ENCODE measurements around the gene AQP2.

AQP2 gene, protein sequence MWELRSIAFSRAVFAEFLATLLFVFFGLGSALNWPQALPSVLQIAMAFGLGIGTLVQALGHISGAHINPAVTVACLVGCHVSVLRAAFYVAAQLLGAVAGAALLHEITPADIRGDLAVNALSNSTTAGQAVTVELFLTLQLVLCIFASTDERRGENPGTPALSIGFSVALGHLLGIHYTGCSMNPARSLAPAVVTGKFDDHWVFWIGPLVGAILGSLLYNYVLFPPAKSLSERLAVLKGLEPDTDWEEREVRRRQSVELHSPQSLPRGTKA

DNA sequence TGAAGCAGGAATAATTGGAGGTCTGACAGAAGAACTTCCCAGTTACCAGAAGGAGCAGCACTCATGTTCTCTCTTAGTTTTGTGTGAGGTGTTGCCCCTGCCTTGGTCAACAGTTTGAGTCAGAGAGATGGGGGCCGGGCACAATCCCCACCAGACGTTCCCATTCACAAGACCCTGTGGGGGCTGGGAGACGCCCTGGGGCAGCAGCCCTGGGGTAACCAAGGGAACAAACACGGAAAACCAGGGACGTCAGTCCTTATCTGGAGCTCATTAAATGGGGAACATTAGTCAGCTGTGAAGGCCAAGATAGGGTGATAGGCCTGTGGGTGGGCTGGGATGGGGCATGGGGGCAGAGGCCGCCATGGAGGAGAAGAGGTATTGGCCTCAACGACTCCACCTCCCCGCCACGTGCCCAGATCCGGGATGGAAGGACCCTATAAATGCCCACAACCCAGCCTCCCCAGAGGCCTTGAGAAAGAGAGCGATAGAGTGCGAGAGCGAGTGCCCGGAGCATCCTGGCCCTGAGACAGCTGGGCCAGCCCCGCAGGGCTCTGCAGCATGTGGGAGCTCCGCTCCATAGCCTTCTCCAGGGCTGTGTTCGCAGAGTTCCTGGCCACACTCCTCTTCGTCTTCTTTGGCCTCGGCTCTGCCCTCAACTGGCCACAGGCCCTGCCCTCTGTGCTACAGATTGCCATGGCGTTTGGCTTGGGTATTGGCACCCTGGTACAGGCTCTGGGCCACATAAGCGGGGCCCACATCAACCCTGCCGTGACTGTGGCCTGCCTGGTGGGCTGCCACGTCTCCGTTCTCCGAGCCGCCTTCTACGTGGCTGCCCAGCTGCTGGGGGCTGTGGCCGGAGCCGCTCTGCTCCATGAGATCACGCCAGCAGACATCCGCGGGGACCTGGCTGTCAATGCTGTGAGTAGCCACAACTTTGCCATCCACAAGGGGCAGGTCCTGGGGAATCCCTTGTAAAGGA, at the start of gene AQP2:
Gene AQP2, plus strand, starts transcription at position 465 of the 979 bp plus-strand sequence. Its CDS starts 94 bp downstream, at position 559.
- no peak for DNase-seq (ENCODE audit: low read depth)

DNA sequence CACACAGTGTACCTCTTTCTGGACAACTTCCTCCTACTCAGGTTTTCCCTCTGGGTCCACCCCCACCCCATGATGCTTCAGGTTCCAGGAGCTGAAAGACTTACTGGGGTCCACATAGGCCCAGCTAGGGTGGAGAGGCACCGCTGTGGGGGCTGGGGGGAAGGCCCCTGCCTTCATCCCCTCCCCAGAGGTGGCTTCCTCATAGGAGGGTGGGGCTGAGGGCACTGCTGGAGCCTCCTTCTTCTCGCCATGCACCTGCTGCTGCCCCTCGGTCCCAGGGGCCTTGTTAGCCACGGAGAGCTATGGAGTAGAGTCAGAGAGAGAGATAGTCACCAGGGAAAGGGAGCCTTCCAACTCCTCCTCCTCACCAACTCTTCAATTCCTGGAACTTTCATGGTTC, 49.5 kb upstream of the AQP2 start:
- no peak for DNase-seq (ENCODE audit: low read depth)

DNA sequence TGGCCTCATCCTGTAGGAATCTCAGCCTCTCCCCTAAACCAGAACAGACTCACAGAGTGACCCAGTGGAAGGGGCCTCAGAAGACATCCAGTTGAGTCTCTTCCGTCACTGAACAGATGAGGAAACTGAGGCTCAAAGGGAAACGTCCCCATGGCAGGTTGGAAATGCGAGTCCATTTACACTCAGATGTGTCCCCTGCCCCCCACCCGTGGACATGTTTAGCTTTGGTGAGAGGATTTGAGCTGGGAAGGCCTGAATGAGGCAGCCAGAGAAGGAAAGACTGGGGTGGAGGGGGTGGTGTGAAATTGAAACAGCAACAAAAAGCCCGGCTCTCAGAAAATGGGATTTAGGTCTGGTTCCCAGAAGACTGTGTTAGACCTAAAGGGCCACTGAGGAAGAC, 48.6 kb upstream of the AQP2 start:
- DNase-seq (ENCODE audit: low read depth): no peak

DNA sequence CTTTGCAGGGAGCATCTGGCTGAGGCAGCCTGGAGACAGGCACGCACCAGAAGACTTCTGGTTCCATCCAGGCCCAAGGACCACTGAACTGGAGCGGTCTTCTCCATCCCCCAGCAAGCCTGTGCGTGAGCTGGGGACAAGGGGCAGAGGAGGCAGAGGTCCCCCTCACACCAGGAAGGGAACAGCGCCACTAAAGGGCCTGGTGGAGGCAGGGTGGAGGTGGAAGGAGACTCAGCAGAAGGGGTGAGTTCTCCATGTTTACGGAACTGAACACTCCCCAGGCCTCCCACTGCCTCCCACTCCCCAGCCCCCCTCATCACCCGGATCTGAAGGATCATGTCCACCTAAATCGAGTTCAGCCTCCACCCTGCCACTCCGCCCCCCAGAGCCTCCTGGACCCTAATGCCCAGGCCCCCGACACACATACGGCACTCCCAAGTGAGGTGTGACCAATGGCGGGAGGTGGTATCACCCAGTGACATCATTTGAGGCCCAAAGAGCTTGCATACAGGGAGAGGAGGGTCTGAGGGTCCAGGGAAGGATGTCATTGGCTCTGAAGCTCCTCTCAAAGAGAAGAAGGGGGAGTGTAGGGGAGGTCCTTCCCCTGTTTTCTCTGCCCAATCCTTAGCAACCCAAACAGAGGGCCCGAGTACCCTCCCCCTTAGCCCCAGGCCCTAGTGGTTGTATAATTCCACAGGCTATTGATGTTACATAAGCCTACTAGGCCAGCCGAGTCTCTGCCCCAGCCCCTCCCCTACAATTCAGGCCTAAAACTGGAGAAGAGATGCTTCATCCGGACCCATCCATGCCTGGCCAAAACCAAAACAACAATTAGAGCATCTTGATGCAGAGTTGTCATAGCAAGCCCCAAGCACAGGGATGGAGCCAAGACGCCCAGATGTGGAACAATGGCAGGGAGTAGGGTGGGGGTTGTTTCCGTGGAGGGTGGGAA, 47.9 kb upstream of the AQP2 start:
- DNase-seq (ENCODE audit: low read depth): no peak

DNA sequence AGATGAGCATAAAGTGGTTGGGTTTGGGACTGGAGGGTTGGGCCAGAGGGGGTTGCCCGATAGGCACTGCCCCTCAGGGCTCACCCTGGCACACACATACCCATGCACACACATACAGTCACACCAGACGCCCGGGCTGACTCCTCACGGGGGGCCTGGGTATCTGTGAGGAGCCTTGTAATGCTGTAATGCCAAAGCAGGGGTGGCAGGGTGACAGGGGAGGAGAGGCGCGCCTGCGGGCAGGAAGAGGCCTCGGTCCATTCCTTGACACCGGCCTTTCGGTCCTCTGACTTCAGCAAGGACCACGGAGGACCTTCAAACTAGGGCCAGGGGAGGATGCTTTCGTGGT, 47.2 kb upstream of the AQP2 start:
- no peak for DNase-seq (ENCODE audit: low read depth)

DNA sequence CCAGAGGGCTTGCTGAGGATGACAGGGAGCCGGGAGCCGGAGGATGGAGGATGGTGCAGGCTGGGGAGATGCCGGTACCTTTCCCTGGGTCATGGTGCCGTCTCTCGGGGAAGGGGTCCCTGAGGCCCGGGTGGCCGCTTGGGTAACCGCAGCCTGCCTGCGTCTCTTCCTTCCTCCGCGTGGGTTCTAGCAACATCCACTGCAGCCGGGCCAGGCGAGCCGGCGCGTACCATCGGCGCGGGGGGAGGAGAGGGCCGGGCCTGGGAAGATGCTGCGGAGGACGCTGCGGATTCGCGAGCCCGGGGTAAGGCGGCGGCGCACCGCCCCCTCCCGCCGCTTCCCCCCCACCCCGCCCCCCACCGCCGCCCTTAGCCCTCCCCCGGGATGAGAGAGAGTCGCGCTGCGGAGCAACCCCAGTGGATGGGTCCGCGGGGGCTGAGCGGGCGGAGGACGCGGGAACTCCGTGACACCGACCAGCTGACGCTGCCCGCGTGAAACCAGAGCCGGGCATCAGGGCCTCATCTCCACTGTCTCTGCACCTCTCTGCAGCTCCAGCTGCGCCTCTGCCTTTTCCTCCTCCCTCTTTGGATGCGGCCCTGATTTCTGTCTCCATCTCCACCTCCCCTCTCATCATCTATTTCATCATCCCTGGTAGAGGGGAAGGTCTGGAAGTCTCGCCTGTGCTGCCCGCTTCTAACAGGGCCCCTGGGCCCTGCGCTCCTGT, 46.7 kb upstream of the AQP2 start, which contains the start of gene FAIM2:
Gene FAIM2, minus strand, starts transcription at position 201 of the 724 bp plus-strand sequence. Its CDS starts 108 bp downstream, at position 93.
- DNase-seq (ENCODE audit: low read depth): peak; percentile 54

DNA sequence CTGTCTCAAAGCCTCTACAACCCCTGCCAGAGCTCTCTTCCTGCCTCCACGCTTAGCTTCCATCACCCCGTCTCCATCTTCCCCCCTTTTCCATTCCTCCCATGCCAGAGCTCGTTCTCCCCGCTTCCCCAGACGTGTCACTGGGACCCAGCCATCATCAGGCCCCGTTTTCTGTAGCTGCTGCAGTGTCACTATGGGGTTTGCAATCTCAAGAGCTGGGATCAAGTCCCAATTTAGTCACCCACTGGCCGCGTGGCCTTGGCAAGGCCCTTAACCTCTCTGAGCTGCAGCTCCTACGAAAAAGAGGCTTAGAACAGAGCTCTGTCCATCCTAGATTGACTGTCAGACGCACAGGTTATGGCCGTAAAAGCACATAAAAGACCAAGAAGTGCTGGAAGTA, 45.9 kb upstream of the AQP2 start:
- no peak for DNase-seq (ENCODE audit: low read depth)

DNA sequence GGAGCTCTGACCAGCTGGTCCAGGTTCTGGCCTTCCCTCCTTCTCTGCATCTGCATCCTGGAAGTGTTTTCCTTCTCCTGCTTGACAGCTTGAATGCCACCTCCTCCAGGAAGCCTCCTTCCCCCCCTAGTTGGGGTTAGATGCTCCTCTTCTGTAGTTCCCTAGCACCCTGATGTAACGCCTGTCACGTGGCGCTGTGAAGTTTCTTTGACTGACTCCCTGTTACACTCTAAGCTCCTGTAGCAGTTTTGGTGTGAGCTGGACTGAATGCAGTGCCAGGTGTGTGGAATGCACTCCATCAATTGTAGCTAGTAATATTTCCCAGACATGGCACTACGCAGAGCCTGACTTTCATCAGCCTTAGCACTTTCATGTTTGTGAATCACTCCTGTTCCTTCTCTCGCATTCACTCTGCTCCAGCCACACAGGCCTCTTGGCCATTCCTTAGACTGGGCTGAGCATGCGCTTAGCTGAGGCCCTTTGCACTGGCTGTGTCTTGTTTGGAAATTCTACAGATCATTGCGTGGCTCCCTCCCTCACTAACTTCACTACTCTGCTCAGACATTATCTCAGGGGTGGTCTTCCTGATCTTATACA, 44.7 kb upstream of the AQP2 start:
- no peak for DNase-seq (ENCODE audit: low read depth)

DNA sequence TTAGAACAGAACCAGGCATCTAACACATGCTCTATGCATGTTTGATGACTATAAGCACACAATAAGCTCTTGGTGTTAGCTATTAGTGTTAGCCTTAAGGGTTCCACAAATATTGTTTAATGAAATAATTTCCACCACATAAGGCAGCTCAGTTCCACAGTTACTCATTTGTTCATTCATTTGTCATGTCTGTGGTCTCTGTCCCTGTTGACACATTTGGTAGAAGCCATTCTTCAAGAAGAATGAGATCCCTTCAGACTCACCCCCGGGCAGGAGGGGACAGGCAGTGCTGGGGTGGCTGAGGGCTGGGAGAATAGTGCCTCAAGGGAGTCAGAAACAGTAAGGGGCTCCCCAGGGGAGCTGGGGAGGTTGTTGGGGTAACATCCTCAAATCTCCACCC, 43.2 kb upstream of the AQP2 start:
- DNase-seq (ENCODE audit: low read depth): no peak

DNA sequence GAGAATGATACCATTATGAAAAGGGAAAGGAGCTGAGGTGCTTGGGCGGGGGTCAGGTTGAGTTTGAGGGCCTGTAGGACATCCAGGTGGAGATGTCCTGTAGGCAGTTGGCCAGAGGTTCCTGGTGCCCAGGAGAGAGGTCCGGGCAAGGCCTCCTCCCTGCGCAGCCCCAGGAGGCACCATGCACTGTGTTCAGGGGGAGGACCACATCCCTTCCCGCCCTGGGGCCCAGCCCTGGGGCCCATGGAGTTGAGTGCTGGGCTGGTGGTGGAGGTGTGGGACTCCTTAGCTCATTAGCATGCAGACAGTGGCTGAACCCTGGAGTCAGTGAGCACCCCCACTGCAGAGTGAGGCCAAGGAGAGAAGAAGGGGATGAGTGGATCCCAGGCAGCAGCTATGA, 41.2 kb upstream of the AQP2 start:
- no peak for DNase-seq (ENCODE audit: low read depth)

DNA sequence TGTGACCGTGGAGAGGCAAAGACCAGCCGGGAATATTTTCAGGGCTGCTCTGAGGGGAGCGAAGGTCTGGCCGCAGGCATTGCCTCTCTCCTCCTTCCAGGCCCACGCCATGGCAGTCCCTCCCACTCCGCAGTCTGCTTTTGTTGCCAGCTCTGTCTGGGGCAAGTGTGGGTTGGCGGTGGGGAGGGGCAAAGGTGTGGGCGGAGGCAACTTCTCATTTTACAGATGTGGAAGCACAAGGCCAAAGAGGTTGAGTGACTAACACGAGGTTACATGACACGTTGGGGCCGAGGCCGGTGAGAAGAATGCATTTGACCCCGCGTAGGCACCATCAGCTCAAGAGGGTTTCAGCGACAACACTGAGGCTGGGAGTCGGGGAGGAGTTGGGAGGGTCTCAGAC, 40.7 kb upstream of the AQP2 start:
- DNase-seq (ENCODE audit: low read depth): peak; percentile 79

DNA sequence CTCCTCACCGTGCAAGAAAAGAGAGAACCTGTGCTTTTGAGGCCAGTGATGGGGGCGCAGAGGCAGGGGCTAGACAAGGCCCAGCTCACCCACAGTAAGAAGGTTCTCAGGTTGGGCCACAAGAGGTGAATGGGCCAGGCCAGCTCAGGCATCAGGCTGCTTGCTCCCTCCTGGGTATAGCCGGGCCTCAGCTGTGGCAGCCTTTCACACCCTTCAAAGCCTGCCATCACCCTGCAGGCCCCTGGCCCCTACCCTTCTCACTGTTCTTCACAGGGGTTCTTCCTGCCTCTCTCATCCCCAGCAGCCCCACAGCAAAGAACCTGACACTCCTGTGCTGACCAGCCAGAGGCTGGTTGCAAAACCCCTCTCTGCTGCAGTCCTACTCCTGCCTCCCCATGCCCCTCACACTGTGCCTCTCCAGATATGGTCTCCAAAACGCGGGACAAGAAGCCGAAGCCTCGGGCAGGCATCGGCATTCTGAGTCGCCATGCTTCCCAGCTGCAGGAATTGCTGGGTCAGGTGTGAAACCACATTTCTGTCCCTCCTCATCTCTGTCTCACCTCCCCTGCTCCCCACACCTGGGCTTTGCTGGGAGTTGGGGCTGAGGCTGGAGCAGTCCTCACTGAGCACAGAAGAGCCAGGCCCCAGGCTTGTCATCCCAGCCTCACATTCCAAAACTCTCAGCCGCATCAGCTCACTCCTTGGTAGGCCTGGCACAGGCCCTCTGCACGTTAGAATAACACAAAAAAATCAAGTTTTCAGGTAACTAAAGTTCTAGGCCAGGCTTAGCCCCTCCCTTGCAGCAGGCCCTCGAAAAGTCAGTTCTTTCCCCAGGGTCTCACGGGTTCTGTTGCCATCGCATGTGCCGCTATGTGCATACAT, 40.0 kb upstream of the AQP2 start:
- no peak for DNase-seq (ENCODE audit: low read depth)

DNA sequence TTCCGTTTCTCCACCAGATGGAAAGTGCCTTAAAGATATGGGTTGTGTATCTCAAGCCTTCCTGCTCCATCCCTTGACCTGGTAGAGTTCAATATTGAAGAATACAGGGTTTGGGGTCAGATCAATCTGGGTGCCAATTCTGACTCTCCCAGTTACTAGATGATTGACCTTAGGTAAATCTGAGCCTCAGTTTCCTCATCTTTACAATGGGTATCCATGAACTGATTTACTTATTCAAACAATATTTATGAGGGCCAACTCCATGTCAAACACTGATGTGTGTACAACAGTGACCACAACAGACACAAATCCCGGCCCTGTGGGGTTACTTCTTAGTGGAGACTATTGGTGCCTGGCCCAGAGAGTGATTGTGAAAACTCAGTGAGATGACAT, 39.3 kb upstream of the AQP2 start:
- no peak for DNase-seq (ENCODE audit: low read depth)

DNA sequence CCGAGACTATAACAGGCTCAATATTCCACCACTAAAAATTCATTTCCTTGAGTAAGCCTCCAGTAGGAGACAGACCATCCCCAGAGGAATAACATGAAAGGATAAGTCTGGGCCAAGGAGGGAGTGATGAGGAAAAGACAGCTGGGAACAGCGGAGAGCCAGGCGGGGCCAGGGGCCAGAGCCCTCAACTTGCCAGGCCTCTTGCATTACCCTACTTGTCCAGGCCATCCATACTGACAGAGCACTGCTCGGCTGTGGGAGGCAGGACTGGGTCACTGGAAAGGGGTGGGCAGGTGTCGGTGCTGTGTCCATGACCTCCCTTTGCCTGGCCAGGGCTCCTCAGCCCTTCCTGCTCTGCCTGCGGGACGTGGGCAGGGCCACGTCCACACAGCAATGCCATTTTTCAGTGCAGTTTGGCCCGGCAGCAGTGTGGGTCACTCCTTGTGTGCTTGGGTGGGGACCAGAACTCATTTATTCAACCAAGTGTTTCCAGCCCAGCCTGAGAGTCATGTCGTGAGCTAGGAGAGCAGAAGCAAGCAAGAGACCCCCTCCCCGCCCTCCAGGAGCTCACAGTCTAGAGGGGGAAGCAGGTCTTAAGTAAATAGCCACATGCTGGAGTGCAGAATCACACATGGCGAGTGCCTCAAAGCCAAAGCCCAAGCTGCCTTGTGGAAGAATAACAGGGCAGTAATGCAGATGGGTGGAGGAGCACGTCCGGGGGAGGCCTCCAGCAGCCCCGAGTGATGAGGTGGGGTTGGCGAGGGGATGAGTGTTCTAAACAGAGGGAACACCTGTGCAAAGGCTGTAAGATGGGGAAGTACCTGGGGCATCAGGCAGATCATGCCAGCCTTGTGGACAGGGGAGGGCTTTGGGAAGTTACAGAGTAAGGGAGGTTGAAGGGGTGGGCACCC, 37.9 kb upstream of the AQP2 start:
- DNase-seq (ENCODE audit: low read depth): no peak

DNA sequence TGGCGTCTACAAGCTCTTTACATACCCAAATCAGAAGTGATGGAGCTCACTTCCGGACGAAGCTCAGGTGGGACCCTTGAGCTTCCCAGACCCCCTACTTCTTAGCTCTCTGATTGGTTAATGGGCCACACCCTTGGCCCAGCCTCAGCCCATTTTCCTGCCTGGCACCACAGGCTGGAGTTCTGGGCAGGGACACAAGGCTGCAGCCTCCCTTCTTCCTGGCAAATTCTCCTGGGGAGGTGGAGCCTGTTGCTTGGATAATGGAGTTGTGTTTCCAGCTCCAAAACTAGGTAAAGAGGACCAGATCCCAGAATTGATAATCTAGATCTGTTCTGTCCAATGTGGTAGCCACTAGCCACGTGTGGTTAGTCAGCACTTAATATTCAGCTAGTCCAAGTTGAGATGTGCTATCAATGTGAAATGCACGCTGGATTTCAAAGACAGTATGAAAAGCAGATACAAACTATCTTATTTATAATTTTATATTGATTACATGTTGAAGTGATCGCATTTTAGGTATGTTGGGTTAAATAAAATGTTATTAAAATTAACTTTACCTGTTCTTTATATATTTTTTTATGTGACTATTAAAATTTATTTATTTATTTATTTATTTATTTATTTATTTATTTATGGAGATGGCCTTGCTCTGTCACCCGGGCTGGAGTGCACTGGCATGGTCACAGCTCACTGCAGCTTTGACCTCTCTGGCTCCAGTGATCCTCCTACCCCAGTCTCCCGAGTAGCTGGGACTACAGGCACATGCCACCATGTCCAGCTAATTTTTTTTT, 34.2 kb upstream of the AQP2 start:
- DNase-seq (ENCODE audit: low read depth): no peak

DNA sequence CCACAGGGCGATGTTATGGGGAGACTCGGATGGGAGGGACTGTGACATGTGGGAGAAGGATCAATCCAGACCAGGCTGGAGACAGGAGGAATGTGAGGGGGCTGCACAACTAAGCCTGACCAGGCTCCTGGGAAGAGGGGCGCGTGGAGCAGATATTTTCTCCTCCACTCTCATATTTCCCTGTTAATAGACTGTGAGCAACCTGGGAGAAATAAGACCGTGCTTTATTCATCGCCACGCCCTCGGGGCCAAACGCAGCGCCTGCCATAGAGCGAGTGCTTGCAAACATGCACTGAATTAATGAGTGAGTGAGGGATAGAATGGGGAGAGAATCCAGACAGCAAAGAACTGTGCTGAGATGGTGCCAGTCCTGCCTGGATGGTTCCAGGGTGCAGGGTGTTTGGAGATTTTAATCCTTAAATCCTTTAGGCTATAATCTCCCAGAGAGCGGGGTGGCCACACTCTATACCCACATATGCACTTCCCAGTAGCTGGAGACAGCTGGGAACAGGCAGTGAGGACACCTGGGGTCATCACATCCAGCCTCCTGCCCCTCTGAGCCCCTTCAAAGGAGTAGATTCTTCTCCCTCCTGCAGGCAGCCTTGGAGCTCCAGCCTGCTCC, 33.3 kb upstream of the AQP2 start:
- DNase-seq (ENCODE audit: low read depth): no peak

DNA sequence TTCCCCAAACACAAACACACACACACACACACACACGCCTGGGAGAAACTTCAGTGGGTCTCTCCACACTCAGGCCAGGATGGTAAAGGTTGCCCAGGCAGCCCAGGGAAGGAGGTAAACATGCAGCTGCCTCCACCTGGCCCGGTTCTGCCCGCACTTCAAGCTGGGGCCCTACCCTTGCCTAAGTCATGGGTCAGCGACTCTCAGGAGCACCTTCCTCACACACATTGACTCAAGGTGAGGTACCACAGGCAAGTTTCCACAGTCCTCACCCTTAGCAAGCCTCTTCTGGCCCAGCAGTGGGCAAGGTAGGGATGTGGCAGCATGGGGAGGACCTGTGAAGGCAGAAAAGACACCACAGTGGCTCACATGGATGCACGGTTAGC, 32.8 kb upstream of the AQP2 start:
- DNase-seq (ENCODE audit: low read depth): no peak
